ENCODE results near the gene RFX8. TPM values are rescaled to one million over a fixed set of nuclear protein-coding genes. Genes with fewer than 3 reads are reported as not detected.

Gene RFX8
- total RNA-seq, 1 experiment from 2014 or later: not detected

DNA sequence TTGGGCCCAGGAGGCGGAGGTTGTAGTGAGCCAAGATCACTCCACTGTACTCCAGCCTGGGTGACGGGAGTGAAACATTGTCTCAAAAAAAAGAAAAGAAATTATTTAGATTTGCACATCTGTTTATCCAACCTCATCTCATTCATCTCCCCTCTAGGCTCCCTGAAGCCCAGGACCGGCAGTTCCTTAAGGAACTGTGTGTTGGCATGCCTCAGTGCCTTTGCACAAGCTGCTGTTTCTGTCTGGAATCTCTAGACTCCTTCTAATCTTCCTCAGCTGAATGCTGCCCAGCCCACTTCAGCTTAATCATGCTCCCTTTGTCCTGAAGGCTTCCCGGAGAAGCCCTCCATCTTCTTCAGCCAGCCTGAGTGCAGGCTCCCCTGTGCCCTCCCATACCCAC is 10.9 kb upstream of the RFX8 start:
- CTCF ChIA-PET: no interaction called here
- TF ChIP-seq, protein P1, sequence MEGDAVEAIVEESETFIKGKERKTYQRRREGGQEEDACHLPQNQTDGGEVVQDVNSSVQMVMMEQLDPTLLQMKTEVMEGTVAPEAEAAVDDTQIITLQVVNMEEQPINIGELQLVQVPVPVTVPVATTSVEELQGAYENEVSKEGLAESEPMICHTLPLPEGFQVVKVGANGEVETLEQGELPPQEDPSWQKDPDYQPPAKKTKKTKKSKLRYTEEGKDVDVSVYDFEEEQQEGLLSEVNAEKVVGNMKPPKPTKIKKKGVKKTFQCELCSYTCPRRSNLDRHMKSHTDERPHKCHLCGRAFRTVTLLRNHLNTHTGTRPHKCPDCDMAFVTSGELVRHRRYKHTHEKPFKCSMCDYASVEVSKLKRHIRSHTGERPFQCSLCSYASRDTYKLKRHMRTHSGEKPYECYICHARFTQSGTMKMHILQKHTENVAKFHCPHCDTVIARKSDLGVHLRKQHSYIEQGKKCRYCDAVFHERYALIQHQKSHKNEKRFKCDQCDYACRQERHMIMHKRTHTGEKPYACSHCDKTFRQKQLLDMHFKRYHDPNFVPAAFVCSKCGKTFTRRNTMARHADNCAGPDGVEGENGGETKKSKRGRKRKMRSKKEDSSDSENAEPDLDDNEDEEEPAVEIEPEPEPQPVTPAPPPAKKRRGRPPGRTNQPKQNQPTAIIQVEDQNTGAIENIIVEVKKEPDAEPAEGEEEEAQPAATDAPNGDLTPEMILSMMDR (IDR thresholded peaks at IDR 0.05; ENCODE audit: unreplicated experiment): no peak
- H3K27ac Mint-ChIP-seq (ENCODE audit: unreplicated experiment): no peak overlapping the region
- no peaks in the 10 kb centered on the region for H3K36me3 Mint-ChIP-seq (ENCODE audit: insufficient read depth, unreplicated experiment)
- peaks cover 12% of the 10 kb centered on the region for H3K4me1 Mint-ChIP-seq (ENCODE audit: low read depth, unreplicated experiment)
- intact Hi-C loops (cut with micrococcal nuclease; ENCODE audit: unreplicated experiment): no loop called here
- no TSS peak for BruUV-seq (replicated peaks)
- H3K27me3 Mint-ChIP-seq (ENCODE audit: unreplicated experiment): no peaks in the 10 kb centered on the region
- H3K9me3 Mint-ChIP-seq (ENCODE audit: low read depth, unreplicated experiment): no peaks in the 10 kb centered on the region
- no peak overlapping the region for H3K4me3 Mint-ChIP-seq (ENCODE audit: low read depth, unreplicated experiment)
- DNase-seq: no peak

DNA sequence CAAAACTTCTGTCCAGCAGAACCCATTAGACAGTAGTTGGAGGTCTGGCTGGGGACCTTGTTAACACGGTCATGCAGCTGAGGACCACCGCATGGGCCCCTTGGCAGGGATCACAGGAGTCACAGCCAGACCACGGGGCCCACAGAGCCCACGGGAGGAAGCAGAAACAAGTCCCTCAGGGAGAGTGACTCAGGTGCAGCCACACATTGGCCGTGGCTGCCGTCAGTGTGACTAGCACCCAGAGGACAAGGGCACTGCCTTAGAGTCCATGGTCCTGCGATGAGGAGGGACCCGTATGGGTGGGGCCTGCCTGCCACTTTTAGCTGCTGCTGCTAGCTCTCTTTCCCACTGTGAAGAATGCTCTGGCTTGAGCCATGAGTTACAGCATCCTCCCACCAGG is 5.9 kb upstream of the RFX8 start:
- no TSS peak for BruUV-seq (replicated peaks)
- CTCF ChIA-PET: no interaction called here
- TF ChIP-seq, protein P1 (IDR thresholded peaks at IDR 0.05; ENCODE audit: unreplicated experiment): no peak
- Mint-ChIP-seq H3K4me1 (ENCODE audit: low read depth, unreplicated experiment) (no peaks in the 10 kb centered on the region), H3K4me3 (ENCODE audit: low read depth, unreplicated experiment) (no peak overlapping the region), H3K9me3 (ENCODE audit: low read depth, unreplicated experiment) (no peaks in the 10 kb centered on the region), H3K27ac (ENCODE audit: unreplicated experiment) (no peak overlapping the region), H3K27me3 (ENCODE audit: unreplicated experiment) (no peaks in the 10 kb centered on the region), H3K36me3 (ENCODE audit: insufficient read depth, unreplicated experiment) (no peaks in the 10 kb centered on the region)
- no peak for DNase-seq
- intact Hi-C loops (cut with micrococcal nuclease; ENCODE audit: unreplicated experiment): no loop called here

DNA sequence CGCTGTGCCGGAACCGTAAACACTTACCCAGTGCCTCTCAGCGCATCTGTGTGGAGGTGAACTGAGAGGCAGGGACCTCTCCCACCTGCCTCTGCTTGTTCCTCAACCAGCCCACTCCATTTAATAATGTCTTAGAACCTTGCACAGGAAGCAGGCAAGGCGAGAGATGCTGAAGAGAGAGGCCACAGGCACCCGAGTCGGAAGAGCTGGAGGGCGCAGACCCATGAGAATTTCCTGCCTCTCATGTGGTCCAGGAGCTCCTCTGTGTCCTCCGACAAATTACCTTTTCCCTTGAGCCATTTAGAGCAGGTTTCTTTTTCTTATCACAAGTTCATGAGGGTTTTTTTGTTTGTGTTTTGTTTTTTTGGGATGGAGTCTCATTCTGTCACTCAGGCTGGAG is 4.9 kb upstream of the RFX8 start:
- TF ChIP-seq, protein P1 (IDR thresholded peaks at IDR 0.05; ENCODE audit: unreplicated experiment): no peak
- BruUV-seq (replicated peaks): no TSS peak
- Mint-ChIP-seq H3K4me3 (ENCODE audit: low read depth, unreplicated experiment) (no peak overlapping the region), H3K9me3 (ENCODE audit: low read depth, unreplicated experiment) (no peaks in the 10 kb centered on the region), H3K27ac (ENCODE audit: unreplicated experiment) (no peak overlapping the region), H3K36me3 (ENCODE audit: insufficient read depth, unreplicated experiment) (no peaks in the 10 kb centered on the region), H3K4me1 (ENCODE audit: low read depth, unreplicated experiment) (no peaks in the 10 kb centered on the region), H3K27me3 (ENCODE audit: unreplicated experiment) (no peaks in the 10 kb centered on the region)
- CTCF ChIA-PET: no interaction called here
- no peak for DNase-seq
- intact Hi-C loops (cut with micrococcal nuclease; ENCODE audit: unreplicated experiment): no loop called here

DNA sequence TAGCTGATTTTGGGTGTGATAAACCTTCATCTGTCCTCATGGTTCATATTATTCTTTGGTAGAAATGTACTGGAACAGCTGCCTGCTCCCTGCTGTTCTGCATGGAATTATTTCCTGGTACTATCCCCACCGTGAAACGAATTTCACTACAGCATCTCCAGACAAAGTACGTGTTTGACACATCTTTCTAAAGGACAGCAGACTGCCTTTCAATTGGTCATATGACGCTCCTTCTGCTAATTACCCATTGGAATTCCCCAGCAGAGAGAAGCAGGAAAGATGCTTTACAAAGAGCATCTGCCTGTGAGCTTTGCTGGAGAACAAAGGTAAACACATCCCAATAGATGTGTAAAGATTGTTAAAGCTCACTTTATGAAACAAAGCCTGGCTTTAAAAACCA is 4.4 kb upstream of the RFX8 start:
- intact Hi-C loops (cut with micrococcal nuclease; ENCODE audit: unreplicated experiment): no loop called here
- H3K9me3 Mint-ChIP-seq (ENCODE audit: low read depth, unreplicated experiment): no peaks in the 10 kb centered on the region
- CTCF ChIA-PET: no interaction called here
- H3K4me1 Mint-ChIP-seq (ENCODE audit: low read depth, unreplicated experiment): no peaks in the 10 kb centered on the region
- H3K4me3 Mint-ChIP-seq (ENCODE audit: low read depth, unreplicated experiment): no peak overlapping the region
- no peaks in the 10 kb centered on the region for H3K36me3 Mint-ChIP-seq (ENCODE audit: insufficient read depth, unreplicated experiment)
- DNase-seq: no peak
- BruUV-seq (replicated peaks): no TSS peak
- no peaks in the 10 kb centered on the region for H3K27me3 Mint-ChIP-seq (ENCODE audit: unreplicated experiment)
- TF ChIP-seq, protein P1 (IDR thresholded peaks at IDR 0.05; ENCODE audit: unreplicated experiment): no peak
- H3K27ac Mint-ChIP-seq (ENCODE audit: unreplicated experiment): no peak overlapping the region
